Right lung (tissue), 10 donors: ENCODE data around the gene GCSAM. TPM values are rescaled to one million over a fixed set of nuclear protein-coding genes. Genes with fewer than 3 reads are reported as not detected.

ENCODE experiments used
- DNase-seq, 2 donors: peaks; one replicate each; pipeline ENCODE4 v3.0.0-alpha.2; 2013
- long read RNA-seq, 8 donors: transcript quantifications; one replicate each; lab custom pipeline, GENCODE V29; 2026
- polyA plus RNA-seq, 5 donors: library from polyadenylated mRNA; unstranded; fragments of 120-200 nt; gene quantifications; one replicate each; pipeline versions ENCODE4 v1.2.1 to v1.2.3, GENCODE V29; 2013; ENCODE audit warnings: inconsistent platforms in 1 of 5, low replicate concordance in 1 of 5; ENCODE audit not compliant: insufficient read length in 5 of 5, insufficient read depth in 1 of 5

The GCSAM gene, protein sequence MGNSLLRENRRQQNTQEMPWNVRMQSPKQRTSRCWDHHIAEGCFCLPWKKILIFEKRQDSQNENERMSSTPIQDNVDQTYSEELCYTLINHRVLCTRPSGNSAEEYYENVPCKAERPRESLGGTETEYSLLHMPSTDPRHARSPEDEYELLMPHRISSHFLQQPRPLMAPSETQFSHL
- polyA plus RNA-seq = 1 to 10 TPM; 1.5 to 2.4 (median 1.7) TPM
- long read RNA-seq, donor 1 = 0 reads
- long read RNA-seq, donor 2 = 0 reads
- long read RNA-seq, donor 3 = 0 reads
- long read RNA-seq, donor 4 = 0 reads
- long read RNA-seq, donor 5, partial matches to known transcripts = 0 of 1 reads
- long read RNA-seq, donor 5, other reads (novel, unspliced or antisense) = 0 of 1 reads
- long read RNA-seq, donor 6 = 0 reads
- long read RNA-seq, donor 7 = 0 reads
- long read RNA-seq, donor 8 = 0 reads

DNA sequence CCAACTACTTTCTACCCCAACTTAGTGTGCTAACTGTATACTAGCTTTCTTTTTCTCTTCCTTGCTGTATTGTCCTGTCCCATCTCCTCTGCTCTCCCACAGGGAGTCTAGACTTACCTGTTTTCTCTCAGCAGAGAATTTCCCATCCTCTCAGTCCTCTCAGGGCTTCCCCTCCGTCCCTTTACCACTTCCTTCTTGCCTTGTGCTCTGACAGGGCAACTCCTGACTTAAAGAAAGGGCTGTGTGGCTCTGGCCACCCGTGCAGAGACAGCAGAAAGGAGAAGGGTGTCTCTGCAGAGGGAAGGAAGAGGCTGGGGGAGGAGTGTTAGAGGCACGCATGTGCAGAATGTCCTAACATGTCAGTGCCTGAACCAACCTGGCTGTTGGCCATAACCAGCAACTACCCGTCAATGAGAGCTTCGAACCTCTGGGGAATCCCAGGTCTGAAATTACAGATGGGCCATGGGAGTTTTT lies at the start of gene GCSAM:
Gene GCSAM, minus strand, starts transcription at position 274 of the 474 bp plus-strand sequence. Its CDS starts 128 bp downstream, at position 146.
- DNase-seq = no peak

DNA sequence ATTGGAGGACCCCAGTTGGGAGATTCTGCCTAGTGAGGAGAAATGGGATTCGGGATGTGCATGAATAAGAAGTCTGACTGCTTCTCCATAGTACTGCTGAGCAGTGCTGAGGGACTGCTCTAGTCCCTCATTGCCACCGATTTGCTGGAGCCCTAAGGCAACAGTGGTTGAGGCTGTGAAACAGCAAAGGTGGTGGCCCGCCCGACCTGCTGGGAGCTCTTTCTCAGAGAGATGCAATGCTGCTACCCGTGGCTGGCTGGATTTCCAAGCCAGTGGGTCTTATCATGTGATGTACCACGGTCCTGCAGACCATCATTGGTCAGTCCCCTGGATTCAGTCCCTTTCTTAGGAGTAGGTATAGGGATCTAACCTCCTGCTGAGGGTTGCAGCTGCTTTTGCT lies 42.6 kb upstream of the GCSAM start:
- no peak for DNase-seq

GRCh38 chr3:112175037-112175436 lies 42.0 kb upstream of the GCSAM start:
- no peak for DNase-seq

DNA sequence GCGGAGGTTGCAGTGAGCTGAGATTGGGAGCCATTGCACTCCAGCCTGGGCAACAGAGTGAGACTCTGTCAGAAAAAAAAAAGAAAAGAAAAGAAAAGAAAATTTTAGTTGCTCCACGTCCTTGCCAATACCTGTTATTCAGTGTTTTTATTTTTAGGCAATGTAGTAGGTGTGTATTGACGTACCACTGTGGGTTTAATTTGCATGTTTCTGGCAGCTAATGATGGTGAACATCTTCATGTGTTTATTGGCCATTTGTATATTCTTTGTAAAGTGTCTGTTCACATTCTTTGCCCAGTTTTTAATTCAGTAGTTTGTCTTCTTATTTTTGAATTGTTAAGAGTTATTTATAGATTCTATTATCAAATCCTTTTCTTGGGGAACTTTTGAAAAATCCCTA lies 38.1 kb upstream of the GCSAM start:
- DNase-seq = no peak

DNA sequence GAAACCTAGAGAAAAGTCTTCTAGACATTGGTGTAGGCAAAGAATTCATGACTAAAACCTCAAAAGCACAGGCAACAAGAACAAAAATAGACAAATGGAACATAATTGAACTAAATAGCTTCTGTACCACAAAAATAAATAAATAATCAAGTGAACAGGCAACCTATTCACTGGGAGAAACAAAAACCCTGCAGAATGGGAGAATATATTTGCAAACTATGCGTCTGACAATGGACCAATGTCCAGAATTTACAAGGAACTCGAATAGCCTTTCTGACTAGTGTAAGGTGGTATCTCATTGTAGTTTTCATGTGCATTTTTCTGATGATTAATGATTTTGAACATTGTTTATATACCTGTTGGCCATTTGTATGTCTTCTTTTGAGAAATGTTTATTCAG lies 37.0 kb upstream of the GCSAM start:
- no peak for DNase-seq

- no peak for DNase-seq
Observed at GRCh38 chr3:112167758-112168157, 34.7 kb upstream of the GCSAM start.

DNA sequence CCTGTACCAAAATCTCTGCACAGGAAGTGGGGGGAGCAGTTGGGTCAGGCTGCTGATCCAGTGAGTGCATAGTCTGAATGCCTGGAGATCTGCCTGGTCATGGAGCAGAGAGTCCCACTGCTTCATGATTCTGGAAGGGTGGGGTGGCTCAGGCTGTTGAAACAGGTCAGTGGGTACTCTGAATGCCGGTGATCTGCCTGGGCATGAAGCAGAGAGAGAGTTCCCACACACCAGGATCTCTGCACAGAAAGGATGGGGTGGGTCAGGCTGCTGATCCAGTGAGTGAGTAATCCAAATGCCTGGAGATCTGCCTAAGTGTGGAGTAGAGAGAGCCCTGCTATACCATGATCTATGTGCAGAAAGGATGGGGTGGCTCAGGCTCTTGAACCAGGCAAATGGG lies 16.1 kb upstream of the GCSAM start:
- DNase-seq = no peak

DNA sequence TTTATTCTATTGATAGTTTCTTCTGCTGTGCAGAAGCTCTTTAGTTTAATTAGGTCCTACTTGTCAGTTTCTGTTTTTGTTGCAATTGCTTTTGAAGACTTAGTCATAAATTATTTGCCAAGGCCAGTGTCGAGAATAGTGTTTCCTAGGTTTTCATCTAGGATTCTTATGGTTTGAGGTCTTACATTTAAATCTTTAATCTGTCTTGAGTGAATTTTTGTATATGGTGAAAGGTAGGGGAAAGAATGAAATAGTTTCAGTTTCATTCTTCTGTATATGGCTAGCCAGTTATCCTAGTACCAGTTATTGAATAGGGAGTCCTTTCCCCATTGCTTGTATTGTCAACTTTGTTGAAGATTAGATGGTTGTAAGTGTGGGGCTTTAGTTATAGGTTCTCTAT lies 10.6 kb upstream of the GCSAM start:
- DNase-seq = no peak

DNA sequence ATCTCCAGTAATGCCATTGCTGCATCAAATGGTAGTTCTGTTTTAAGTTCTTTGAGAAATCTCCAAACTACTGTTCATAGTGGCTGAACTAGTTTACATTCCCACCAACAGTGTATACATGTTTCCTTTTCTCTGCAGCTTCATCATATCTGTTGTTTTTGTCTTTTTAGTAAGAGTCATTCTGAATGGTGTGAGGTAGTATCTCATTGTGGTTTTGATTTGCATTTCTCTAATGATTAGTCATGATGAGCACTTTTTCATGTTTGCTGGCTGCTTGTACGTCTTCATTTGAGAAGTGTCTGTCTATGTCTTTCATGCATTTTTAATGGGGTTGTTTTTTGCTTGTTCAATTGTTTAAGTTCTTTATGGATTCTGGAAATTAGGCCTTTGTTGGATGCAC lies 10.2 kb upstream of the GCSAM start:
- no peak for DNase-seq

- no peak for DNase-seq
Observed at GRCh38 chr3:112141293-112141692, 8.2 kb upstream of the GCSAM start.

DNA sequence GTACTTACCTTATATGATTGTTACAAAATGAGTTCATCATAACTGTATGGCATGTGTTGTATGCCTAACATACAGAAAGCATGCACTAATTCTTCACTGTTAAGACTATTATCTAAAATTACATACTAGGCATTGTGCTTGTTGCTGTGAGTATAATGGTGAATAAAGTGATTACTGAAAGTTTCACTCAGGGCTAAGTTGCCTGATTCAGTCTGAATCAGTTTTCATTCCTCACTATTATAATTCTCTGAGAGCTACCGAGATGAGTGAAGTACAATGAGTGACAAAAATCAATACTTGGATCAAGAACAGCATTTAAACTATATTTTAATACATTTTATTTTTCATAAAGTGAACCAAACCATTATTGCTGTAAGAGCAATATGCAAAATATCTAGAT lies 7.5 kb upstream of the GCSAM start:
- no peak for DNase-seq

- no peak for DNase-seq
Observed at GRCh38 chr3:112138219-112138969, 5.3 kb upstream of the GCSAM start.

GRCh38 chr3:112137781-112138180 lies 4.7 kb upstream of the GCSAM start:
- no peak for DNase-seq

DNA sequence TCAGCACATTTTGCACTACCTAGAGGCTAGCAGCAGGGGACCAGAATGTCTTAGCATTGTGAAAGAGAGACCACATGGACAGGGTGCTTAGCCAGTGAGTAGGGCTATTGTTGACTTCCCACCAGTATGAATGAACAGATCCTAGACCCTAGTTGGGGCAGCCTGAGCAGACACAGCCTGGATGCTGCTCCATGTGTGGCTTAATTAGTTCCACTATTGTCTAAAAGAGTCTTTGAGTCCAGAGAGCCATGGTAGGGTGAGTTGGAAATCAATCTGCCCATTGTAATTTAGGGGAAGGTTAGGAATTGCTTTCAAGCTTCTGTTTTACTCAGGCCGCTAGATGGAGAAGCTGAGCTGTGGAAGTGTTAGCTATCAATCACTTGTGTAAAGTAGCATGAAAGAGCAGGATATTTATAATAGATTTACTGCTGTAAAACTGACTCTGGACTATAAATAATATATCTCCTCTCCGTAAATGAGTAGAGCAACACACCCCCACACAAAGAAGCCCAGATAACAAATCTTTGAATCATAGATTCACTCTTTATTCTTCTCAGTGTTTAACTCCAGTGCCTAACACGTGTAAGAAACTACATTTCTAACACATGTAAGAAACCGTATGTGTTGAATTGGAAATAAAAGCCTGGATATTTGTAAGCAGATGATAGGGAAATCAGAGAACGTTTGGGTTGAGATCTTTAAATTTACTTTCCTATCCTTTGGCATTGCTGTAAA lies 4.1 kb upstream of the GCSAM start:
- DNase-seq = no peak

- DNase-seq = no peak
Observed at GRCh38 chr3:112136046-112136445, 3.0 kb upstream of the GCSAM start.

DNA sequence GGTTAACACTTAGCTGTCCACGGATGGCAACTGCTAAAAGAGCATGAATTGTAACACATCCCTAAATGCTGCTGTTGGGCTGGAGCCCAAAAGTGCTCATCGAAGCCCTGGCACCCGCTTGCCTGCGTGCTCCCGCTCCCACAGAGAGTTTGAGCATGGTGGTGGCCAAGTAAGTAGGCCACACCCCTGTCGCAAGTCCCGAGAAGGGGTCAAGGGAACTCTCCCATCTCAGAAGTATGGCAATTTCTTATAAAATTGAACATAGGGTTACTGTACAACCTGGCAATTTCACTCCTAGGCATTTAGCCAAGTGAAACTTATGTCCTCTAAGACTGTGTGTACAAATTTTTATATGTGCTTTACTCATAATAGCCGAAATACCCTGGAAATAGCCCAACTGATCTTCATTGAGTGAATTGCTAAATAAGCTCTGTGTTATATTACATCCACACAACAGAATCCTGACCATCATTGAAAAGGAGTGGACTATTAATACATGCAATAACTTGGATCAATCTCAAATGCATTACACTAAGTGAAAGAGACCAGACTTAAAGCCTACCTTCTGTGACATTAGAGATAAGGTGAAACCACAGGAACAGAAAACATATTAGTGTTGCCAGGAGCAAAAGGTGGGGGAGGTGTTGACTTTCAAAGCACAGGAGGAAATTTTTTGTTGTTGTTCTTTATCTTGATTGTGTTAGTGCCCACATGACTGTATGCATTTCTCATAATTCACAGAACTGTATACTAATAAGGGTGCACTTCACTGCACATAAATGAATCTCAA lies 1.5 kb upstream of the GCSAM start:
- DNase-seq = no peak

- DNase-seq = no peak
Observed at GRCh38 chr3:112133626-112134334, 732 bp upstream of the GCSAM start.

- DNase-seq = no peak
Observed at GRCh38 chr3:112132554-112132953, 494 bp downstream of the GCSAM start.

- DNase-seq = no peak
Observed at GRCh38 chr3:112132088-112132487, 960 bp downstream of the GCSAM start.

DNA sequence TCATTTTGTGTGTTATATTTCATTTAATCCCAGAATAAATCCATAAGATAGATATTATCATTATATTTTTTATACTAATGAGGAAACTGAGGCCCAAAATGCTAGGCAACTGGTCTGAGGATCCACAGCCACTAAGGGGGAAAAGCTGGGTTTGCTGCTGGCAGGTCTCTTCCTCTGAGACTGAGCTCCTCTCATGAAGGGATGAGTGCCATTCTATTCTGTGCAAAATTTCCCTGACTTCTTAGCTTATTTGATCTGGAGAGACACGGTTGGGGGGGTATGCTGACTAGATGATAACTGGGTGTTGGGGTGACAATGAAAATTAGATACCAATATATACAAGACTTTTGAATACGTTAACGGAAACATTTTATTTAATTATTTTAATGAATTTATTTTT lies 1.9 kb downstream of the GCSAM start:
- DNase-seq = no peak

GRCh38 chr3:112130638-112130993 lies 2.4 kb downstream of the GCSAM start:
- DNase-seq = no peak
